Measurements from ENCODE around the gene NARS2.

DNA sequence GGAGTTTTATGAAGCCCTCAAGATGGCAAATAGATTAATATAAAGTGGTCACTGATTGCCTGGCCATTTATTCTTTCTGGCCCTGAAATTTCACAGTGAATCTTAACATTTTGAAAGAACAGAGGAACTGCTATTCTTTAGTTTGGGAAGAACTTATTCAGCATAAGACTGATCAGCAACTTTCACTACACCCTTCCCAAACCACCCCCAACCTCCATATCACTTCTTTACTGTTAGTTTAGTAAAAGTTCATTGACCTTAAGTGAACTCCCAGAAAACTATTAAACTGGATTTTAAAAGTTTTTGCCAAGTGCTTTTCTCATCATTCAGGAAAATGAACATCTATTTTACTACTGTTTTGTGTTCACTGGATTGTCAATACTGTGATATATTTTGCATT lies 77.4 kb downstream of the NARS2 start:
- TF ChIP-seq TAF1 (IDR thresholded peaks at IDR 0.05; ENCODE audit: low read depth) (no peak), EP300 (IDR thresholded peaks at IDR 0.05; ENCODE audit: borderline replicate concordance) (no peak), MAX (IDR thresholded peaks at IDR 0.05) (no peak), NFIC (IDR thresholded peaks at IDR 0.05) (no peak)
